Transverse colon (tissue), 4 donors: ENCODE measurements around the gene FAM107B. TPM values are rescaled to one million over a fixed set of nuclear protein-coding genes. Genes with fewer than 3 reads are reported as not detected.

Experiments used
- DNase-seq: peaks from one replicate; pipeline ENCODE4 v3.0.0-alpha.2; 2019
- H3K27ac ChIP-seq, 4 donors: fragments of 200-600 bp; sonication (generic); 2 replicates each; pipeline ENCODE4 v1.5.1; 2016 to 2018; ENCODE audit warnings: inconsistent platforms in 4 of 4
- H3K27me3 ChIP-seq: fragments of 200-600 bp; sonication (generic); 2 replicates; pipeline ENCODE4 v1.5.1; 2017; ENCODE audit warnings: inconsistent platforms
- H3K36me3 ChIP-seq, 4 donors: fragments of 200-600 bp; sonication (generic); 2 replicates each; pipeline ENCODE4 v1.5.1; 2017 to 2019; ENCODE audit warnings: inconsistent platforms in 4 of 4
- H3K4me1 ChIP-seq, 4 donors: fragments of 200-600 bp; sonication (generic); 2 replicates each; pipeline ENCODE4 v1.5.1; 2017 to 2020; ENCODE audit warnings: inconsistent platforms in 4 of 4
- H3K4me3 ChIP-seq, 4 donors: fragments of 200-600 bp; sonication (generic); 1 replicate in 1 of 4; 2 replicates in 3 of 4; pipeline versions ENCODE4 v1.5.1 to v1.6.1; 2017 to 2019; ENCODE audit warnings: inconsistent platforms in 4 of 4
- H3K9me3 ChIP-seq, 2 donors: fragments of 200-600 bp; sonication (generic); 2 replicates each; pipeline ENCODE4 v1.5.1; 2017 to 2019; ENCODE audit warnings: inconsistent platforms in 2 of 2
- CTCF ChIP-seq, 5 experiments: fragments of 200-600 bp in 3 of 5; fragments of 450-650 bp in 2 of 5; sonication (generic) in 3 of 5; IDR thresholded peaks; 1 replicate in 2 of 5; 2 replicates in 3 of 5; pipeline ENCODE4 v1.5.1; 2016 to 2017; ENCODE audit warnings: antibody characterized with exemption in 5 of 5, inconsistent platforms in 3 of 5, mild to moderate bottlenecking in 2 of 5, moderate library complexity in 1 of 5
- EP300 ChIP-seq: sonication (generic); formaldehyde crosslinking; IDR thresholded peaks from one replicate; pipeline ENCODE4 v1.6.1; 2017; ENCODE audit warnings: antibody characterized with exemption, low read depth
- POLR2A ChIP-seq: fragments of 450-650 bp; IDR thresholded peaks from one replicate; pipeline ENCODE4 v1.6.1; 2016; ENCODE audit warnings: antibody characterized with exemption, mild to moderate bottlenecking, moderate library complexity
- POLR2AphosphoS5 ChIP-seq, 3 donors: sonication (generic); formaldehyde crosslinking; IDR thresholded peaks; one replicate each; pipeline ENCODE4 v1.6.1; 2016; ENCODE audit warnings: antibody characterized with exemption in 3 of 3
- WGBS, 2 donors: methylation state at CpG; one replicate each; pipeline ENCODE4 v1.1.5; 2018; ENCODE audit warnings: low coverage in 1 of 2; 5-methylcytosine and 5-hydroxymethylcytosine counted together
- in situ Hi-C, 4 donors: fragments of 200-750 bp; cut with MboI; loops; one replicate each; pipeline versions ENCODE4 v1.15.0 to v1.15.1; 2017; ENCODE audit warnings: low sequenced_read_pairs in 3 of 4, low pct_ligation_motif_present in 1 of 4, low pct_unique_long_range_greater_than_20kb in 1 of 4
- intact Hi-C: fragments of 100-400 bp; cut with DNase I; formaldehyde crosslinking; loops from one replicate; pipeline ENCODE4 v1.15.1; 2023; ENCODE audit warnings: low total_unique reads
- total RNA-seq, 4 donors: library from RNA; depleted of rRNA; stranded (reverse); fragments of >200 nt; gene quantifications; one replicate each; pipeline ENCODE4 v1.1.0, GENCODE V29; 2016

FAM107B gene
- total RNA-seq, 4 donors from 2014 or later: 23.9 to 71.0 (median 52.8) TPM

DNA sequence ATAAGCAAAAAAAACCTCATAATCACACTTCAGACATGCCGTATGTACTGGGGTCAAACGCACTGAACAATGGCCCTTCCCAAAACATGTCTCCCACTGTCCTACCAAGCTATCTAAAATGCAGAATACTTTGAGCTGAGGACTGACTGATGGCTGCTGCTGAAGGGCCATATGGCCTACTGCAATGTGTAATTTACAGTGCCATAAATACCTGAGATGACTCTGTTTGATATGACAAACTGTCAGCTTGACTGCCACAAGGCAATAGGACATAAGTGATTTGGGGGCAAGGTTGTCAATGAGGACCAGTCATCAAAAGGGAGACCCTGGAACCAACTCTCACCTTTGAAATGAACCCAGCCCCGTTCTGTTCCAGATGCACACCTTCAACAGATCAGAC lies 256.5 kb downstream of the FAM107B start:
- no peak overlapping the region for H3K4me3 ChIP-seq
- no peak for DNase-seq
- H3K9me3 ChIP-seq: no peaks in the 10 kb centered on the region
- intact Hi-C loops: no loop called here
- TF ChIP-seq POLR2A (no peak), CTCF (IDR thresholded peaks at IDR 0.05) (no peak), POLR2AphosphoS5 (IDR thresholded peaks at IDR 0.05) (no peak), EP300 (no peak)
- in situ Hi-C loops: loop anchor here in 1 of 4 donors (25.0 kb wide), 1 partner anchor 594 kb away; no protein-coding TSS in a partner anchor
- 87% methylated on average over 3 of the region's 3 CpGs; no CpG with 5 or more reads in 1 of the 2 donors for WGBS, 2 donors
- peaks cover 0 to 5% (median 0%) of the 10 kb centered on the region in 4 donors for H3K4me1 ChIP-seq
- no peaks in the 10 kb centered on the region for H3K27me3 ChIP-seq
- peaks cover 0 to 25% (median 5%) of the 10 kb centered on the region in 4 donors for H3K36me3 ChIP-seq
- no peak overlapping the region for H3K27ac ChIP-seq

- DNase-seq: no peak
- H3K36me3 ChIP-seq: peaks cover 0 to 10% (median 0%) of the 10 kb centered on the region in 4 donors
- H3K4me1 ChIP-seq: no peaks in the 10 kb centered on the region
- in situ Hi-C loops (loop anchor here in 1 of 4 donors (25.0 kb wide), 1 partner anchor 599 kb away; no protein-coding TSS in a partner anchor), intact Hi-C loops (no loop called here)
- 50 to 78% methylated on average over 3 to 4 of the region's 4 CpGs for WGBS, 2 donors
- TF ChIP-seq POLR2A (no peak), CTCF (IDR thresholded peaks at IDR 0.05) (no peak), EP300 (no peak), POLR2AphosphoS5 (IDR thresholded peaks at IDR 0.05) (no peak)
- no peaks in the 10 kb centered on the region for H3K9me3 ChIP-seq
- no peak overlapping the region for H3K4me3 ChIP-seq
- H3K27ac ChIP-seq: no peak overlapping the region
- no peaks in the 10 kb centered on the region for H3K27me3 ChIP-seq
Measured at GRCh38 chr10:14513123-14513522, 261.6 kb downstream of the FAM107B start.

GRCh38 chr10:14510346-14510745 lies 264.4 kb downstream of the FAM107B start:
- Histone ChIP-seq H3K27me3 (no peaks in the 10 kb centered on the region), H3K4me1 (no peaks in the 10 kb centered on the region), H3K9me3 (no peaks in the 10 kb centered on the region), H3K36me3 (peaks cover 0 to 10% (median 0%) of the 10 kb centered on the region in 4 donors), H3K27ac (no peak overlapping the region), H3K4me3 (no peak overlapping the region)
- in situ Hi-C loops (loop anchor here in 1 of 4 donors (25.0 kb wide), 1 partner anchor 602 kb away; no protein-coding TSS in a partner anchor), intact Hi-C loops (no loop called here)
- no peak for DNase-seq
- no peak for TF ChIP-seq CTCF (IDR thresholded peaks at IDR 0.05)
- no peak for TF ChIP-seq EP300
- TF ChIP-seq POLR2A: no peak
- TF ChIP-seq POLR2AphosphoS5 (IDR thresholded peaks at IDR 0.05): no peak
- WGBS, 2 donors: 62 to 93% methylated on average over 2 of the region's 2 CpGs

GRCh38 chr10:14508725-14509124 lies 266.0 kb downstream of the FAM107B start:
- WGBS, 2 donors: 87 to 96% methylated on average over 3 to 14 of the region's 14 CpGs
- in situ Hi-C loops (loop anchor here in 2 of 4 donors (10.0 to 25.0 kb wide), 2 partner anchors 316 to 604 kb away; no protein-coding TSS in a partner anchor), intact Hi-C loops (loop anchor here (10.0 kb wide), 1 partner anchor 316 kb away; no protein-coding TSS in a partner anchor)
- no peak for TF ChIP-seq EP300
- TF ChIP-seq POLR2A: no peak
- no peak for TF ChIP-seq CTCF (IDR thresholded peaks at IDR 0.05)
- TF ChIP-seq POLR2AphosphoS5 (IDR thresholded peaks at IDR 0.05): no peak
- H3K4me1 ChIP-seq: no peaks in the 10 kb centered on the region
- no peaks in the 10 kb centered on the region for H3K27me3 ChIP-seq
- H3K9me3 ChIP-seq: no peaks in the 10 kb centered on the region
- no peak overlapping the region for H3K4me3 ChIP-seq
- no peak for DNase-seq
- no peak overlapping the region for H3K27ac ChIP-seq
- H3K36me3 ChIP-seq: peaks cover 0 to 10% (median 0%) of the 10 kb centered on the region in 4 donors
